PC-3 (cell line): Measurements from ENCODE around the gene NRCAM.

Experiments used
- EZH2 ChIP-seq: fragments of 300-600 bp; sonication (generic); IDR thresholded peaks from one replicate; pipeline ENCODE4 v1.6.1; 2017; ENCODE audit warnings: antibody characterized with exemption, mild to moderate bottlenecking, low read length; ENCODE audit not compliant: unreplicated experiment
- EZH2phosphoT487 ChIP-seq: fragments of 300-600 bp; sonication (generic); IDR thresholded peaks from 2 replicates; pipeline ENCODE4 v1.6.1; 2018; ENCODE audit warnings: mild to moderate bottlenecking, antibody characterized with exemption, low read length, borderline replicate concordance
- TF ChIP-seq, protein P1 (sequence below): fragments of 300-600 bp; sonication (generic); conservative IDR thresholded peaks from 2 replicates; pipeline ENCODE4 v1.5.1; 2017; ENCODE audit warnings: antibody characterized with exemption, low read depth, mild to moderate bottlenecking, low read length

DNA sequence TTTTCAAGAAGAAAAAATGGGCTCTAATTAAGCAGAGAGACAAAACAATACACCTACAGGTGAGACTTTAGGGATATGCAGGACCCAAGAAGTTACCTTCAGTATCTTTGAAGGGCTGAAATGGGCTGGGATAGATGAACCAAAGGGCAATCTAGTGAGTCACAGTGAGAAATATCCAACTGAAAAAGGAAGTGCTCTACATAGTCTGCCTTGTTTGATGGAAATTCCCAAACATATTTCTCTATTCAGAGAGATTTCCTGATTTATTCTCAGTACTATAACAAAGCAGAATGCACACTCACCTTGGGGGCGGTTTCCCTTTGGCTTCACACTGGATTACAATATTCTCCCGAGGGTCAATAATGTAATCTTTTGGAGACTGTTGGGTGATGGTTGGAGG, 222.0 kb downstream of the NRCAM start:
- TF ChIP-seq, protein P1, sequence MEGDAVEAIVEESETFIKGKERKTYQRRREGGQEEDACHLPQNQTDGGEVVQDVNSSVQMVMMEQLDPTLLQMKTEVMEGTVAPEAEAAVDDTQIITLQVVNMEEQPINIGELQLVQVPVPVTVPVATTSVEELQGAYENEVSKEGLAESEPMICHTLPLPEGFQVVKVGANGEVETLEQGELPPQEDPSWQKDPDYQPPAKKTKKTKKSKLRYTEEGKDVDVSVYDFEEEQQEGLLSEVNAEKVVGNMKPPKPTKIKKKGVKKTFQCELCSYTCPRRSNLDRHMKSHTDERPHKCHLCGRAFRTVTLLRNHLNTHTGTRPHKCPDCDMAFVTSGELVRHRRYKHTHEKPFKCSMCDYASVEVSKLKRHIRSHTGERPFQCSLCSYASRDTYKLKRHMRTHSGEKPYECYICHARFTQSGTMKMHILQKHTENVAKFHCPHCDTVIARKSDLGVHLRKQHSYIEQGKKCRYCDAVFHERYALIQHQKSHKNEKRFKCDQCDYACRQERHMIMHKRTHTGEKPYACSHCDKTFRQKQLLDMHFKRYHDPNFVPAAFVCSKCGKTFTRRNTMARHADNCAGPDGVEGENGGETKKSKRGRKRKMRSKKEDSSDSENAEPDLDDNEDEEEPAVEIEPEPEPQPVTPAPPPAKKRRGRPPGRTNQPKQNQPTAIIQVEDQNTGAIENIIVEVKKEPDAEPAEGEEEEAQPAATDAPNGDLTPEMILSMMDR: no peak
- TF ChIP-seq EZH2 (no peak), EZH2phosphoT487 (no peak)
